Endothelial cell of umbilical vein (primary cell): Measurements from ENCODE around the gene KCNIP1. TPM values are rescaled to one million over a fixed set of nuclear protein-coding genes. Genes with fewer than 3 reads are reported as not detected.
A peak's percentile ranks its signal among the peaks of the same experiment; 100 is the strongest.

Source experiments
- BruUV-seq: library from RNA; stranded (reverse); fragments of 400-500 nt; replicated peaks from 2 replicates; lab custom pipeline; 2021; lab: Mats Ljungman, UMichigan
- CTCF ChIA-PET: fragments of 300-600, 350-600 bp; sonication (Branson Sonifier 250); formaldehyde crosslinking; loops from one replicate; lab custom pipeline; 2021; ENCODE audit warnings: antibody characterized with exemption, inconsistent platforms; lab: Charles Lee
- POLR2A ChIA-PET: fragments of 300-600, 350-600 bp; sonication (Branson Sonifier 250); formaldehyde crosslinking; loops from one replicate; lab custom pipeline; 2021; ENCODE audit warnings: antibody characterized with exemption, inconsistent platforms; lab: Charles Lee
- DNase-seq: peaks from one replicate; pipeline ENCODE4 v3.0.0-alpha.2; 2011; ENCODE audit warnings: low read depth, low spot score
- FAIRE-seq: peaks from 2 replicates; lab custom pipeline; 2011; peaks lifted over from hg19 to GRCh38; lab: Jason Lieb, UNC
- H2AFZ ChIP-seq: 2 replicates; pipeline ENCODE4 v1.6.0; 2012; ENCODE audit warnings: low read depth, low read length, control low read depth, inconsistent platforms
- H3K27ac ChIP-seq: 2 replicates; pipeline ENCODE4 v1.5.1; 2011; ENCODE audit warnings: low read depth, mild to moderate bottlenecking, control low read depth, low read length, moderate library complexity; ENCODE audit not compliant: insufficient read depth
- H3K27me3 ChIP-seq, 2 experiments: 2 replicates each; pipeline versions ENCODE4 v1.6.0 to v1.6.1; 2011; ENCODE audit warnings: low read length in 2 of 2, mixed read lengths in 1 of 2; ENCODE audit not compliant: control insufficient read depth in 2 of 2, insufficient read depth in 2 of 2
- H3K36me3 ChIP-seq, 2 experiments: 2 replicates in 1 of 2; 3 replicates in 1 of 2; pipeline ENCODE4 v1.5.1; 2011; ENCODE audit warnings: low read length in 2 of 2, mild to moderate bottlenecking in 1 of 2, moderate library complexity in 1 of 2; ENCODE audit not compliant: control insufficient read depth in 2 of 2, insufficient read depth in 2 of 2; ENCODE audit errors: extremely low read depth in 1 of 2
- H3K4me1 ChIP-seq: 3 replicates; pipeline ENCODE4 v1.5.1; 2011; ENCODE audit warnings: mild to moderate bottlenecking, low read length; ENCODE audit not compliant: control insufficient read depth, insufficient read depth; ENCODE audit errors: extremely low read depth
- H3K4me2 ChIP-seq: 2 replicates; pipeline ENCODE4 v1.6.1; 2011; ENCODE audit warnings: low read length, control low read depth, mixed read lengths; ENCODE audit not compliant: insufficient read depth
- H3K4me3 ChIP-seq, 3 experiments: fragments of 200-600 bp in 1 of 3; sonication (generic), shearing (Covaris generic) in 1 of 3; replicated peaks in 1 of 3; 2 replicates each; pipeline ENCODE4 v1.5.1; 2011 to 2016; ENCODE audit warnings: control low read depth in 3 of 3, low read length in 3 of 3, mild to moderate bottlenecking in 2 of 3, inconsistent platforms in 1 of 3, low read depth in 1 of 3, moderate library complexity in 1 of 3; ENCODE audit not compliant: insufficient read depth in 1 of 3
- H3K79me2 ChIP-seq: 2 replicates; pipeline ENCODE4 v1.6.0; 2012; ENCODE audit warnings: low read length, inconsistent platforms; ENCODE audit not compliant: control insufficient read depth, insufficient read depth
- H3K9ac ChIP-seq: replicated peaks from 2 replicates; pipeline ENCODE3; 2011; ENCODE audit warnings: low read length, control low read depth; ENCODE audit not compliant: insufficient read depth; ENCODE audit errors: extremely low read depth
- H3K9me1 ChIP-seq: replicated peaks from 3 replicates; pipeline ENCODE4 v1.6.0; 2011; ENCODE audit warnings: mild to moderate bottlenecking, low read length; ENCODE audit not compliant: control insufficient read depth, insufficient read depth; ENCODE audit errors: extremely low read depth
- H3K9me3 ChIP-seq: replicated peaks from 2 replicates; pipeline ENCODE4 v1.5.1; 2012; ENCODE audit warnings: low read length, inconsistent platforms; ENCODE audit not compliant: control insufficient read depth, insufficient read depth
- H4K20me1 ChIP-seq: replicated peaks from 2 replicates; pipeline ENCODE3; 2011; ENCODE audit warnings: mild to moderate bottlenecking, low read length; ENCODE audit not compliant: control insufficient read depth, insufficient read depth; ENCODE audit errors: extremely low read depth
- EZH2 ChIP-seq: IDR thresholded peaks from 2 replicates; pipeline ENCODE4 v1.6.1; 2012; ENCODE audit warnings: borderline replicate concordance, low read depth, mild to moderate bottlenecking, moderate library complexity, low read length, inconsistent platforms; ENCODE audit not compliant: severe bottlenecking
- FOS ChIP-seq: IDR thresholded peaks from 2 replicates; pipeline ENCODE4 v1.6.1; 2011; ENCODE audit warnings: mild to moderate bottlenecking, low read length, moderate library complexity, borderline replicate concordance; ENCODE audit not compliant: insufficient read depth
- GATA2 ChIP-seq: IDR thresholded peaks from 2 replicates; pipeline ENCODE4 v1.7.0; 2011; ENCODE audit warnings: low read depth, mild to moderate bottlenecking, moderate library complexity, mixed read lengths, low read length; ENCODE audit not compliant: insufficient read length, insufficient read depth
- JUN ChIP-seq: IDR thresholded peaks from 2 replicates; pipeline ENCODE4 v1.6.1; 2011; ENCODE audit warnings: borderline replicate concordance, low read depth; ENCODE audit not compliant: insufficient read length, insufficient read depth
- MYC ChIP-seq: IDR thresholded peaks from one replicate; pipeline ENCODE4 v1.6.1; 2011; ENCODE audit warnings: mild to moderate bottlenecking, low read depth, low read length
- POLR2A ChIP-seq: IDR thresholded peaks from 2 replicates; pipeline ENCODE4 v1.6.1; 2012; ENCODE audit warnings: low read depth, mild to moderate bottlenecking, control low read depth, low read length
- POLR2AphosphoS5 ChIP-seq: IDR thresholded peaks from 2 replicates; pipeline ENCODE4 v1.6.1; 2012; ENCODE audit warnings: low read depth, mild to moderate bottlenecking, control low read depth, low read length, moderate library complexity; ENCODE audit not compliant: insufficient read depth
- dilution Hi-C: fragments of 300-500 bp; cut with MboI; formaldehyde crosslinking; loops from one replicate; pipeline ENCODE4 v1.15.0; 2019; ENCODE audit warnings: low sequenced_read_pairs; ENCODE audit not compliant: extremely low pct_ligation_motif_present
- intact Hi-C: fragments of 100-400 bp; cut with micrococcal nuclease; formaldehyde crosslinking; loops from one replicate; pipeline ENCODE4 v1.10.0; 2022
- polyA plus RNA-seq, 4 experiments: library from polyadenylated mRNA; depleted of rRNA in 3 of 4; stranded (reverse) in 3 of 4; unstranded in 1 of 4; fragments of >200 nt; gene quantifications; 2 replicates each; pipeline versions ENCODE4 v1.2.1 to v1.2.3, GENCODE V29; 2011 to 2012; ENCODE audit warnings: missing spikeins in 1 of 4
- total RNA-seq: library from RNA; stranded (reverse); gene quantifications from 2 replicates; pipeline ENCODE4 v1.2.3, GENCODE V29; 2021
- TF ChIP-seq, protein P1 (sequence below), 2 donors: IDR thresholded peaks; 1 replicate in 1 of 2; 2 replicates in 1 of 2; pipeline ENCODE4 v1.5.1; 2011; ENCODE audit warnings: low read length in 2 of 2, mild to moderate bottlenecking in 2 of 2, moderate library complexity in 2 of 2, control low read depth in 1 of 2, inconsistent platforms in 1 of 2, low read depth in 1 of 2; ENCODE audit not compliant: insufficient read depth in 1 of 2; ENCODE audit errors: extremely low read depth in 1 of 2
- TF ChIP-seq, protein P2 (sequence below): IDR thresholded peaks from 2 replicates; pipeline ENCODE4 v1.6.1; 2011; ENCODE audit not compliant: insufficient read depth, insufficient read length

KCNIP1 gene
- total and polyA plus RNA-seq, 2 donors (not counting 3 experiments of a cell fraction or from before 2014, with no cell fraction given), result 0.15 TPM; not detected in 1

DNA sequence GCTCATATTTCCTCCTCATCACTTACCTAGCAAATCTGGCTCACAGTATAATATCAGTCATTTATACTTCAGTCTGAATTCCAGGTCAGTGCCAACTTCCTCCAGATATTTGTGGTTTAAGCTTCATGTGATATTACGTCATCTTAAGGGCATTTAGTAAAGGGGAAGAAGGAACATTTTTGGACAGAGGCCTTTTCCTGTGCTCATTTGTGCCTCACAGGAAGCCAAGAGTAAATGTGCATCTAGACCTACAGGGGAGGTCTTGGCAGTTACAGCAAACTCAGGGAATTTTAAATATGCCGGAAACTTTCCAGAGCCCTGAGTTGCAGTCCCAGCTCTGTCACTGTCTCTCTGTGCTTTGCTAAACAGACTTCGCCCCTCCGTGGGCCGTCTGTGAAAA is 12.3 kb upstream of the KCNIP1 start:
- Histone ChIP-seq H3K9ac (peak overlapping the region; percentile 19), H3K36me3 (no peaks in the 10 kb centered on the region), H3K79me2 (no peaks in the 10 kb centered on the region), H3K9me1 (no peaks in the 10 kb centered on the region), H4K20me1 (no peaks in the 10 kb centered on the region), H2AFZ (no peak overlapping the region), H3K4me3 (no peak overlapping the region), H3K4me1 (peaks cover 15% of the 10 kb centered on the region), H3K27me3 (no peaks in the 10 kb centered on the region), H3K9me3 (no peaks in the 10 kb centered on the region), H3K27ac (peak overlapping the region; percentile 75), H3K4me2 (peak overlapping the region; percentile 35)
- intact Hi-C loops (loop anchor here (1.0 to 10.0 kb wide), 7 partner anchors 24 to 339 kb away; no protein-coding TSS in a partner anchor), dilution Hi-C loops (no loop called here)
- no TSS peak for BruUV-seq
- POLR2A ChIA-PET, result interaction anchor here (0.6 to 0.7 kb wide), 2 partner anchors 11 to 28 kb away, joined by 3 to 6 read pairs; no protein-coding TSS in a partner anchor
- CTCF ChIA-PET, result interaction anchor here (0.9 to 1.9 kb wide), 5 partner anchors 12 to 147 kb away, joined by 4 to 6 read pairs (median 4); no protein-coding TSS in a partner anchor
- DNase-seq (peak; percentile 91), FAIRE-seq (peak; percentile 98)
- TF ChIP-seq GATA2, result peak; percentile 34
- peak; percentile 65 for TF ChIP-seq POLR2AphosphoS5
- no peak for TF ChIP-seq MYC
- TF ChIP-seq, protein P1, sequence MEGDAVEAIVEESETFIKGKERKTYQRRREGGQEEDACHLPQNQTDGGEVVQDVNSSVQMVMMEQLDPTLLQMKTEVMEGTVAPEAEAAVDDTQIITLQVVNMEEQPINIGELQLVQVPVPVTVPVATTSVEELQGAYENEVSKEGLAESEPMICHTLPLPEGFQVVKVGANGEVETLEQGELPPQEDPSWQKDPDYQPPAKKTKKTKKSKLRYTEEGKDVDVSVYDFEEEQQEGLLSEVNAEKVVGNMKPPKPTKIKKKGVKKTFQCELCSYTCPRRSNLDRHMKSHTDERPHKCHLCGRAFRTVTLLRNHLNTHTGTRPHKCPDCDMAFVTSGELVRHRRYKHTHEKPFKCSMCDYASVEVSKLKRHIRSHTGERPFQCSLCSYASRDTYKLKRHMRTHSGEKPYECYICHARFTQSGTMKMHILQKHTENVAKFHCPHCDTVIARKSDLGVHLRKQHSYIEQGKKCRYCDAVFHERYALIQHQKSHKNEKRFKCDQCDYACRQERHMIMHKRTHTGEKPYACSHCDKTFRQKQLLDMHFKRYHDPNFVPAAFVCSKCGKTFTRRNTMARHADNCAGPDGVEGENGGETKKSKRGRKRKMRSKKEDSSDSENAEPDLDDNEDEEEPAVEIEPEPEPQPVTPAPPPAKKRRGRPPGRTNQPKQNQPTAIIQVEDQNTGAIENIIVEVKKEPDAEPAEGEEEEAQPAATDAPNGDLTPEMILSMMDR (IDR thresholded peaks at IDR 0.05; ENCODE audit: extremely low read depth in 1 of 2, insufficient read depth in 1 of 2, low read depth in 1 of 2, low read length in 2 of 2), result no peak
- TF ChIP-seq, protein P2, sequence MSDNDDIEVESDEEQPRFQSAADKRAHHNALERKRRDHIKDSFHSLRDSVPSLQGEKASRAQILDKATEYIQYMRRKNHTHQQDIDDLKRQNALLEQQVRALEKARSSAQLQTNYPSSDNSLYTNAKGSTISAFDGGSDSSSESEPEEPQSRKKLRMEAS, result no peak
- TF ChIP-seq POLR2A, result peak; percentile 25
- peak; percentile 98 for TF ChIP-seq JUN
- TF ChIP-seq EZH2, result no peak
- TF ChIP-seq FOS, result peak; percentile 62
